PC-9 (cell line): Measurements from ENCODE around the gene SMIM27. TPM values are rescaled to one million over a fixed set of nuclear protein-coding genes. Genes with fewer than 3 reads are reported as not detected.

Experiments used
- BruUV-seq: library from RNA; stranded (reverse); fragments of 400-500 nt; replicated peaks from 2 replicates; lab custom pipeline; 2021; lab: Mats Ljungman, UMichigan
- CTCF ChIA-PET: fragments of 300-600 bp; sonication (Branson Sonifier 250); formaldehyde crosslinking; loops from one replicate; lab custom pipeline; 2022; ENCODE audit warnings: antibody characterized with exemption; lab: Charles Lee
- POLR2A ChIA-PET: fragments of 300-600 bp; sonication (Branson Sonifier 250); formaldehyde crosslinking; loops from one replicate; lab custom pipeline; 2022; ENCODE audit warnings: antibody characterized with exemption; ENCODE audit not compliant: unreplicated experiment; lab: Charles Lee
- DNase-seq, 2 experiments: peaks; one replicate each; pipeline versions ENCODE4 v3.0.0 to v3.0.0-alpha.2; 2015 to 2022; ENCODE audit warnings: mixed read lengths in 1 of 2
- H2AFZ ChIP-seq: fragments of 200-600 bp; sonication (generic); 2 replicates; pipeline ENCODE4 v1.8.1; 2017; ENCODE audit warnings: antibody characterized with exemption
- H3F3A ChIP-seq: fragments of 200-600 bp; sonication (generic); 2 replicates; pipeline ENCODE4 v1.8.1; 2017; ENCODE audit warnings: antibody characterized with exemption, mild to moderate bottlenecking, low read depth; ENCODE audit not compliant: insufficient read depth
- H3K27ac ChIP-seq: fragments of 200-600 bp; sonication (generic); 2 replicates; pipeline ENCODE4 v1.6.1; 2016; ENCODE audit warnings: mixed run types
- H3K27me3 ChIP-seq: fragments of 200-600 bp; sonication (generic); 2 replicates; pipeline ENCODE4 v1.6.1; 2016; ENCODE audit warnings: low read depth, mixed run types; ENCODE audit not compliant: insufficient read depth
- H3K36me3 ChIP-seq: fragments of 200-600 bp; sonication (generic); 2 replicates; pipeline ENCODE4 v1.6.1; 2016; ENCODE audit warnings: low read depth, mixed run types
- H3K4me1 ChIP-seq: fragments of 200-600 bp; sonication (generic); replicated peaks from 2 replicates; pipeline ENCODE4 v1.6.1; 2016; ENCODE audit warnings: mixed run types; ENCODE audit not compliant: insufficient read depth
- H3K4me2 ChIP-seq: fragments of 200-600 bp; sonication (generic); 2 replicates; pipeline ENCODE4 v1.6.1; 2017; ENCODE audit warnings: mixed run types
- H3K4me3 ChIP-seq: fragments of 200-600 bp; sonication (generic); 2 replicates; pipeline ENCODE4 v1.6.1; 2016; ENCODE audit warnings: mixed run types
- H3K79me2 ChIP-seq: fragments of 200-600 bp; sonication (generic); 2 replicates; pipeline ENCODE4 v1.6.1; 2017; ENCODE audit warnings: low read depth, mixed run types
- H3K9me2 ChIP-seq: fragments of 200-600 bp; sonication (generic); 2 replicates; pipeline ENCODE4 v1.8.1; 2017; ENCODE audit warnings: mild to moderate bottlenecking; ENCODE audit not compliant: insufficient read depth
- H3K9me3 ChIP-seq: fragments of 200-600 bp; sonication (generic); 2 replicates; pipeline ENCODE4 v1.8.1; 2016; ENCODE audit warnings: low read depth; ENCODE audit not compliant: insufficient read depth
- H4K20me1 ChIP-seq: fragments of 200-600 bp; sonication (generic); 2 replicates; pipeline ENCODE4 v1.8.1; 2017; ENCODE audit not compliant: insufficient read depth
- CTCF ChIP-seq: fragments of 200-600 bp; sonication (generic); conservative IDR thresholded peaks from 2 replicates; pipeline ENCODE4 v1.6.1; 2017; ENCODE audit warnings: mixed run types, antibody characterized with exemption, mild to moderate bottlenecking, moderate library complexity
- EZH2 ChIP-seq: fragments of 200-600 bp; sonication (generic); IDR thresholded peaks from 2 replicates; pipeline ENCODE4 v1.8.0; 2017; ENCODE audit warnings: antibody characterized with exemption, low read depth
- intact Hi-C: fragments of 100-400 bp; cut with micrococcal nuclease; formaldehyde crosslinking; loops from one replicate; pipeline ENCODE4 v1.10.0; 2022; ENCODE audit not compliant: unreplicated experiment
- total RNA-seq: library from RNA; stranded (reverse); gene quantifications from 2 replicates; pipeline ENCODE4 v1.2.3, GENCODE V29; 2021

The SMIM27 gene
- total RNA-seq, 1 experiment from 2014 or later: 8.0 TPM

- DNase-seq: no peak
- BruUV-seq: no TSS peak
- Histone ChIP-seq H3K36me3 (no peaks in the 10 kb centered on the region), H3K4me1 (peaks cover 9% of the 10 kb centered on the region; the same call in 1 of the 2 replicates), H3K79me2 (peaks cover 19% of the 10 kb centered on the region), H3K9me3 (no peaks in the 10 kb centered on the region), H4K20me1 (peaks cover under 1% of the 10 kb centered on the region; the same call in 1 of the 2 replicates), H2AFZ (no peak overlapping the region), H3K4me3 (no peak overlapping the region), H3F3A (no peaks in the 10 kb centered on the region), H3K4me2 (no peak overlapping the region), H3K27ac (no peak overlapping the region), H3K27me3 (no peaks in the 10 kb centered on the region), H3K9me2 (no peaks in the 10 kb centered on the region)
- no peak for TF ChIP-seq EZH2
- intact Hi-C loops: no loop called here
- ChIA-PET CTCF (no interaction called here), POLR2A (no interaction called here)
These were observed 14.6 kb downstream of the SMIM27 start for GRCh38 chr9:32566770-32567169.

GRCh38 chr9:32570262-32570661, 18.1 kb downstream of the SMIM27 start:
- H2AFZ ChIP-seq: no peak overlapping the region
- H4K20me1 ChIP-seq: peaks cover 4% of the 10 kb centered on the region; the same call in 1 of the 2 replicates
- H3K4me2 ChIP-seq: no peak overlapping the region; the same call in 1 of the 2 replicates
- H3K9me3 ChIP-seq: no peaks in the 10 kb centered on the region
- H3K27ac ChIP-seq: no peak overlapping the region
- DNase-seq: no peak
- ChIA-PET CTCF (no interaction called here), POLR2A (no interaction called here)
- no TSS peak for BruUV-seq
- intact Hi-C loops: no loop called here
- H3K4me1 ChIP-seq: peaks cover 18% of the 10 kb centered on the region
- no peaks in the 10 kb centered on the region for H3K9me2 ChIP-seq
- H3K79me2 ChIP-seq: peaks cover 30% of the 10 kb centered on the region
- H3K27me3 ChIP-seq: no peaks in the 10 kb centered on the region
- TF ChIP-seq CTCF: no peak
- no peak for TF ChIP-seq EZH2
- H3F3A ChIP-seq: peaks cover 6% of the 10 kb centered on the region; the same call in 1 of the 2 replicates
- no peaks in the 10 kb centered on the region for H3K36me3 ChIP-seq
- no peak overlapping the region for H3K4me3 ChIP-seq

- intact Hi-C loops: loop anchor here (1.0 to 2.0 kb wide), 2 partner anchors 19 to 188 kb away; partner anchors contain the start of genes ACO1, SMIM27 and TOPORS
- Histone ChIP-seq H3K9me3 (no peaks in the 10 kb centered on the region), H4K20me1 (peaks cover 4% of the 10 kb centered on the region; the same call in 1 of the 2 replicates), H3K4me2 (peak overlapping the region; percentile 93), H3K9me2 (no peaks in the 10 kb centered on the region), H3K4me1 (peaks cover 18% of the 10 kb centered on the region), H3K36me3 (no peaks in the 10 kb centered on the region), H2AFZ (peak overlapping the region; percentile 87; the same call in 1 of the 2 replicates), H3F3A (peaks cover 6% of the 10 kb centered on the region; the same call in 1 of the 2 replicates), H3K79me2 (peaks cover 30% of the 10 kb centered on the region), H3K27ac (peak overlapping the region; percentile 56), H3K4me3 (peak overlapping the region; percentile 89), H3K27me3 (no peaks in the 10 kb centered on the region)
- TF ChIP-seq EZH2 (no peak), CTCF (peak; percentile 77)
- ChIA-PET POLR2A (interaction anchor here (0.9 kb wide), 1 partner anchor 473 kb away, joined by 9 read pairs; no protein-coding TSS in a partner anchor), CTCF (interaction anchor here (0.6 to 1.6 kb wide), 6 partner anchors 18 to 193 kb away, joined by 3 to 19 read pairs (median 3); partner anchors contain the start of gene ACO1)
- BruUV-seq: TSS peak; percentile 70
- peak; percentile 52 to 72 for DNase-seq
These were observed 20.1 kb downstream of the SMIM27 start for GRCh38 chr9:32571969-32572899.
